C4-2B (cell line): ENCODE measurements around the gene AACS.

Experiments
- CTCF ChIP-seq: fragments of 450-650 bp; conservative IDR thresholded peaks from 2 replicates; pipeline ENCODE4 v1.5.1; 2017; ENCODE audit warnings: mild to moderate bottlenecking
- ZFX ChIP-seq: fragments of 450-650 bp; IDR thresholded peaks from 2 replicates; pipeline ENCODE4 v1.6.1; 2017

- TF ChIP-seq CTCF: no peak
- no peak for TF ChIP-seq ZFX
Observed at GRCh38 chr12:125162489-125163028, 97.3 kb downstream of the AACS start.
